ENCODE measurements around the gene HLA-DQB1. TPM values are rescaled to one million over a fixed set of nuclear protein-coding genes. Genes with fewer than 3 reads are reported as not detected.
"Not testable (repeated sequence)": the region's sequence is repeated elsewhere in the genome, so short reads cannot be mapped to it uniquely, and the experiment has no call there.

HLA-DQB1 gene
- not detected in 2 replicates for total RNA-seq (2014; rRNA removed; shearing (Covaris generic))

- DNase-seq (ENCODE audit: low read depth): peak; percentile 17
Measured at GRCh38 chr6:32666420-32667300, at the start of gene HLA-DQB1. Gene HLA-DQB1 (minus strand): TSS chr6:32666657. CDS start chr6:32666607, 50 bp downstream.

GRCh38 chr6:32713241-32713640 is 46.8 kb upstream of the HLA-DQB1 start:
- no peak for DNase-seq (ENCODE audit: low read depth)

GRCh38 chr6:32709625-32710024 is 43.2 kb upstream of the HLA-DQB1 start:
- no peak for DNase-seq (ENCODE audit: low read depth)

GRCh38 chr6:32705164-32705563 is 38.7 kb upstream of the HLA-DQB1 start:
- not testable (repeated sequence) for DNase-seq (ENCODE audit: low read depth)

- no peak for DNase-seq (ENCODE audit: low read depth)
Measured at GRCh38 chr6:32703347-32703746, 36.9 kb upstream of the HLA-DQB1 start.

- DNase-seq (ENCODE audit: low read depth): peak; percentile 54
Measured at GRCh38 chr6:32700391-32701040, 34.1 kb upstream of the HLA-DQB1 start.

GRCh38 chr6:32697031-32697430 is 30.6 kb upstream of the HLA-DQB1 start:
- no peak for DNase-seq (ENCODE audit: low read depth)

- DNase-seq (ENCODE audit: low read depth): peak; percentile 14
Measured at GRCh38 chr6:32692019-32692418, 25.6 kb upstream of the HLA-DQB1 start.

GRCh38 chr6:32689531-32690501 is 23.4 kb upstream of the HLA-DQB1 start:
- no peak for DNase-seq (ENCODE audit: low read depth)

- peak; percentile 9 for DNase-seq (ENCODE audit: low read depth)
Measured at GRCh38 chr6:32685603-32686002, 19.1 kb upstream of the HLA-DQB1 start.

GRCh38 chr6:32684246-32684645 is 17.8 kb upstream of the HLA-DQB1 start:
- DNase-seq (ENCODE audit: low read depth): no peak

GRCh38 chr6:32680055-32680454 is 13.6 kb upstream of the HLA-DQB1 start:
- no peak for DNase-seq (ENCODE audit: low read depth)

- no peak for DNase-seq (ENCODE audit: low read depth)
Measured at GRCh38 chr6:32679492-32679891, 13.0 kb upstream of the HLA-DQB1 start.

- not testable (repeated sequence) for DNase-seq (ENCODE audit: low read depth)
Measured at GRCh38 chr6:32674123-32674522, 7.7 kb upstream of the HLA-DQB1 start.

GRCh38 chr6:32671908-32672307 is 5.5 kb upstream of the HLA-DQB1 start:
- not testable (repeated sequence) for DNase-seq (ENCODE audit: low read depth)

- no peak for DNase-seq (ENCODE audit: low read depth)
Measured at GRCh38 chr6:32669893-32670292, 3.4 kb upstream of the HLA-DQB1 start.

- no peak for DNase-seq (ENCODE audit: low read depth)
Measured at GRCh38 chr6:32669240-32669639, 2.8 kb upstream of the HLA-DQB1 start.

- no peak for DNase-seq (ENCODE audit: low read depth)
Measured at GRCh38 chr6:32668226-32668747, 1.8 kb upstream of the HLA-DQB1 start.

- DNase-seq (ENCODE audit: low read depth): no peak
Measured at GRCh38 chr6:32665661-32666060, 796 bp downstream of the HLA-DQB1 start.

GRCh38 chr6:32664827-32665362 is 1.6 kb downstream of the HLA-DQB1 start:
- DNase-seq (ENCODE audit: low read depth): no peak

GRCh38 chr6:32664354-32664753 is 2.1 kb downstream of the HLA-DQB1 start:
- no peak for DNase-seq (ENCODE audit: low read depth)

Data from RPMI7951 (cell line).